PC-3 (cell line): ENCODE measurements around the gene N4BP2L1. TPM values are rescaled to one million over a fixed set of nuclear protein-coding genes. Genes with fewer than 3 reads are reported as not detected.
A peak's percentile ranks its signal among the peaks of the same experiment; 100 is the strongest.

ENCODE experiments used
- ATAC-seq: fragments of 200-7000 bp; cut with Tn5 transposase; 2 replicates; pipeline ENCODE4 v1.9.1; 2020; ENCODE audit warnings: mild to moderate bottlenecking, moderate library complexity
- BruUV-seq: library from RNA; stranded (reverse); fragments of 400-500 nt; replicated peaks from 2 replicates; lab custom pipeline; 2021; lab: Mats Ljungman, UMichigan
- CTCF ChIA-PET: fragments of 300-600 bp; sonication (Branson Sonifier 250); formaldehyde crosslinking; loops from one replicate; lab custom pipeline; 2022; ENCODE audit warnings: antibody characterized with exemption; lab: Charles Lee
- POLR2A ChIA-PET: fragments of 300-600 bp; sonication (Branson Sonifier 250); formaldehyde crosslinking; loops from one replicate; lab custom pipeline; 2022; ENCODE audit warnings: antibody characterized with exemption; ENCODE audit not compliant: unreplicated experiment; lab: Charles Lee
- DNase-seq: peaks from one replicate; pipeline ENCODE4 v3.0.0-alpha.2; 2015
- H2AFZ ChIP-seq: fragments of 300-600 bp; sonication (generic); 2 replicates; pipeline ENCODE4 v1.6.0; 2016; ENCODE audit warnings: antibody characterized with exemption, low read length
- H3F3A ChIP-seq: fragments of 300-600 bp; sonication (generic); one replicate; pipeline ENCODE4 v1.6.0; 2017; ENCODE audit warnings: antibody characterized with exemption, low read length, control low read depth, mild to moderate bottlenecking; ENCODE audit not compliant: unreplicated experiment
- H3K27ac ChIP-seq: fragments of 300-600 bp; sonication (generic); 2 replicates; pipeline ENCODE4 v1.5.1; 2016; ENCODE audit warnings: mild to moderate bottlenecking, low read length
- H3K27me3 ChIP-seq: fragments of 300-600 bp; sonication (generic); 2 replicates; pipeline ENCODE4 v1.6.1; 2016; ENCODE audit warnings: low read length, mixed read lengths
- H3K36me3 ChIP-seq: fragments of 300-600 bp; sonication (generic); 2 replicates; pipeline ENCODE4 v1.6.1; 2016; ENCODE audit warnings: low read depth, mixed run types, low read length, mixed read lengths
- H3K4me1 ChIP-seq: fragments of 300-600 bp; sonication (generic); 2 replicates; pipeline ENCODE4 v1.5.1; 2016; ENCODE audit warnings: low read length; ENCODE audit not compliant: insufficient read depth
- H3K4me2 ChIP-seq: fragments of 300-600 bp; sonication (generic); 2 replicates; pipeline ENCODE4 v1.6.0; 2016; ENCODE audit warnings: low read length
- H3K4me3 ChIP-seq: fragments of 300-600 bp; sonication (generic); 2 replicates; pipeline ENCODE4 v1.5.1; 2016; ENCODE audit warnings: mild to moderate bottlenecking, low read length, mixed read lengths
- H3K79me2 ChIP-seq: fragments of 300-600 bp; sonication (generic); 2 replicates; pipeline ENCODE4 v1.6.1; 2017; ENCODE audit warnings: low read length, mixed read lengths
- H3K9ac ChIP-seq: fragments of 300-600 bp; sonication (generic); 2 replicates; pipeline ENCODE4 v1.6.0; 2016; ENCODE audit warnings: mild to moderate bottlenecking, low read length
- H3K9me2 ChIP-seq: fragments of 300-600 bp; sonication (generic); replicated peaks from 2 replicates; pipeline ENCODE4 v1.6.1; 2016; ENCODE audit warnings: mixed run types, low read length, mixed read lengths
- H3K9me3 ChIP-seq: fragments of 300-600 bp; sonication (generic); 2 replicates; pipeline ENCODE4 v1.6.1; 2016; ENCODE audit warnings: low read length, mixed read lengths
- H4K20me1 ChIP-seq: fragments of 300-600 bp; sonication (generic); 2 replicates; pipeline ENCODE4 v1.6.1; 2016; ENCODE audit warnings: low read length, mixed read lengths
- CTCF ChIP-seq: fragments of 300-600 bp; sonication (generic); conservative IDR thresholded peaks from 2 replicates; pipeline ENCODE4 v1.5.1; 2017; ENCODE audit warnings: antibody characterized with exemption, low read depth, mild to moderate bottlenecking, low read length
- EZH2 ChIP-seq: fragments of 300-600 bp; sonication (generic); IDR thresholded peaks from one replicate; pipeline ENCODE4 v1.6.1; 2017; ENCODE audit warnings: antibody characterized with exemption, mild to moderate bottlenecking, low read length; ENCODE audit not compliant: unreplicated experiment
- EZH2phosphoT487 ChIP-seq: fragments of 300-600 bp; sonication (generic); IDR thresholded peaks from 2 replicates; pipeline ENCODE4 v1.6.1; 2018; ENCODE audit warnings: mild to moderate bottlenecking, antibody characterized with exemption, low read length, borderline replicate concordance
- intact Hi-C: fragments of 100-400 bp; cut with micrococcal nuclease; formaldehyde crosslinking; loops from 2 replicates; pipeline ENCODE4 v1.9.0; 2023
- total RNA-seq: library from RNA; depleted of rRNA; stranded (reverse); fragments of >200 nt; gene quantifications from 2 replicates; pipeline ENCODE4 v1.2.3, GENCODE V29; 2014

The N4BP2L1 gene
- total RNA-seq, 1 experiment from 2014 or later: 0.15 TPM

- H3K4me1 ChIP-seq: peaks cover 8% of the 10 kb centered on the region; the same call in 1 of the 2 replicates
- H3K79me2 ChIP-seq: no peaks in the 10 kb centered on the region
- BruUV-seq: no TSS peak
- CTCF ChIA-PET: no interaction called here
- no peak overlapping the region for H2AFZ ChIP-seq
- H3K9ac ChIP-seq: no peak overlapping the region
- TF ChIP-seq EZH2phosphoT487: no peak
- no peak for TF ChIP-seq EZH2
- no peak for TF ChIP-seq CTCF
- ATAC-seq (no peak), DNase-seq (peak; percentile 29)
- no peaks in the 10 kb centered on the region for H3K9me2 ChIP-seq
- no peaks in the 10 kb centered on the region for H3K27me3 ChIP-seq
- POLR2A ChIA-PET: no interaction called here
- intact Hi-C loops: no loop called here
- H3K27ac ChIP-seq: no peak overlapping the region
- no peaks in the 10 kb centered on the region for H4K20me1 ChIP-seq
- no peaks in the 10 kb centered on the region for H3K36me3 ChIP-seq
- H3K4me3 ChIP-seq: no peak overlapping the region
- no peaks in the 10 kb centered on the region for H3F3A ChIP-seq
- peak overlapping the region; percentile 19 for H3K4me2 ChIP-seq
- no peaks in the 10 kb centered on the region for H3K9me3 ChIP-seq
Measured at GRCh38 chr13:32476021-32476731, 48.2 kb upstream of the N4BP2L1 start.

GRCh38 chr13:32474999-32475792, 47.3 kb upstream of the N4BP2L1 start:
- Histone ChIP-seq H3K36me3 (no peaks in the 10 kb centered on the region), H3F3A (no peaks in the 10 kb centered on the region), H4K20me1 (no peaks in the 10 kb centered on the region), H3K4me2 (no peak overlapping the region), H3K9me3 (no peaks in the 10 kb centered on the region), H2AFZ (no peak overlapping the region), H3K27me3 (no peaks in the 10 kb centered on the region), H3K4me1 (peaks cover 8% of the 10 kb centered on the region; the same call in 1 of the 2 replicates), H3K9ac (no peak overlapping the region), H3K79me2 (no peaks in the 10 kb centered on the region), H3K4me3 (no peak overlapping the region), H3K27ac (no peak overlapping the region), H3K9me2 (no peaks in the 10 kb centered on the region)
- intact Hi-C loops: no loop called here
- BruUV-seq: no TSS peak
- ChIA-PET POLR2A (no interaction called here), CTCF (no interaction called here)
- TF ChIP-seq EZH2 (no peak), CTCF (no peak), EZH2phosphoT487 (no peak)
- ATAC-seq (no peak), DNase-seq (no peak)

GRCh38 chr13:32473650-32474049, 45.7 kb upstream of the N4BP2L1 start:
- Histone ChIP-seq H3K4me3 (no peak overlapping the region), H3K9ac (no peak overlapping the region), H3K9me3 (no peaks in the 10 kb centered on the region), H4K20me1 (no peaks in the 10 kb centered on the region), H3K4me2 (no peak overlapping the region), H3K27me3 (no peaks in the 10 kb centered on the region), H3K9me2 (no peaks in the 10 kb centered on the region), H3K79me2 (no peaks in the 10 kb centered on the region), H3K27ac (no peak overlapping the region), H3F3A (no peaks in the 10 kb centered on the region), H3K36me3 (no peaks in the 10 kb centered on the region), H3K4me1 (peaks cover 8% of the 10 kb centered on the region; the same call in 1 of the 2 replicates), H2AFZ (no peak overlapping the region)
- POLR2A ChIA-PET: no interaction called here
- BruUV-seq: no TSS peak
- CTCF ChIA-PET: no interaction called here
- no peak for ATAC-seq
- TF ChIP-seq CTCF: no peak
- no peak for TF ChIP-seq EZH2
- TF ChIP-seq EZH2phosphoT487: no peak
- no peak for DNase-seq
- intact Hi-C loops: no loop called here
